ENCODE data around the gene PBX3.

The PBX3 gene

DNA sequence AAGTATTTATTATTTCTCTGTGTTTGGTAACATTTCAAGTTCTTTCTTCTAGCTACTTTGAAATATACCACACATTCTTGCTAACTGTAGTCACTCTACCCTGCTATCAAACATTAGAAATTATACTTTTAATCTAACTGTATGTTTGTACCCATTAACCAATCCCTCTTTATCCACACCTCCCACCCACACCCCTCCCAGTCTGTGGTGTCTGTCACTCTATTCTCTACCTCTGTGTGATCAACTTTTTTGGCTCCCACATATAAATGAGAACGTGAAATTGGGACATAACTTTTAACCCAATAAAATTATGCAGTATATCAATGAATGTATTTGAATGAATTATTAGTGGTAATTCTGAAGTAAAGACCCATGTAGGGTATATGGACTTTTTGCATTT lies 79.7 kb downstream of the PBX3 start:
- no peak for DNase-seq

DNA sequence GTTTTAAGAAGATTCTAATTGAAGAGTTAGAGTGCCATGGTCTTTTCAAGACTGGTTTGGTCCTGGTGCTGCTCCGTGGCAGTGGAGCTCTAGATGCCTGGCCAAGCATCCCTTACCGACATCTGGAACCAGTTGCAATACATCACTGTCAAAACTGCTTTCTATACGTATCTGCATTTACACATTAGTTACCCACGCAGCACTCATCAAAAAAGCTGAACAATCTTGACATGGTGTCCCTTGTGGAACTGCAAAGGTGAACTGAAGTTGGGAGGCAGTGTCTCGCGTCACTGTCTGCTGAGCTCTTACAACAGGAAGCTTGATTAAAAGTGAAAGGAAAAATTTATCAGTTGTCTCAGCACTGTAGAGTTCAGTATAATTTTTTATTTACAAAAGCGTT lies 82.6 kb downstream of the PBX3 start:
- DNase-seq: no peak

- no peak for DNase-seq
These were observed 83.9 kb downstream of the PBX3 start for GRCh38 chr9:125831054-125831453.

DNA sequence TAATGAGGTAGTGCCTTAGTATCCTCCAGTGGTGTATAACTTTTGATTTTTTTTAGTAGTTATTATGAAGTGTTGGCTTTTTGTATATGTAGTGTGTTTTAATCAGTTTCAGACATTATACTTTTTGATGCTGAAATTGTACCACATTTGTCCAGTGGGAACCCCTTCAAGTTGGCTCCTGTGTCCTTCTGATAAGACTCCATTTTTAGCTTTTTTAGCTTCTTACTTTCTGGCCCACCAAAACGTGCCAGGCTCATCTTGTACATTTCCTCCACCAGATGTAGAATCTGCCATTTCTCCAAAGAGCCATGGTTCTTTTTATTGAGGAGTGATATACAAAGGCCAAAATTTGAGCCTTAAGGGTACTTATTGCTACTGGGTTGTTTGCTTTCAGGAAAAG lies 84.4 kb downstream of the PBX3 start:
- DNase-seq: no peak

DNA sequence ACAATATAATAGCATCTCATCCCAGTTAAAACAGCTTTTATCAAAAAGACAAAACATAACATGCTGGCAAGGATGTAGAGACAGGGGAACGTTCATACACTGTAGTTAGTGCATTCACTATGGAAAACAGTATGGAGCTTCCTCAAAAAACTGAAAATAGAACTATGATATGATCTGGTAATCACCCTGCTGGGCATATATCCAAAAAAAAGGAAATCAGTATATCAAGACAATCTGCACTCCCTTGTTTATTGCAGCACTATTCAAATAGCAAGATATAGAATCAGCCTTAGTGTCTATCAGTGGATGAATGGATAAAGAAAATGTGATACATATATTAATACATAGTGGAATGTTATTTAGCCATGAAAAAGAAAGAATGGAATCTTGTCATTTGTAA lies 88.5 kb downstream of the PBX3 start:
- DNase-seq: no peak

DNA sequence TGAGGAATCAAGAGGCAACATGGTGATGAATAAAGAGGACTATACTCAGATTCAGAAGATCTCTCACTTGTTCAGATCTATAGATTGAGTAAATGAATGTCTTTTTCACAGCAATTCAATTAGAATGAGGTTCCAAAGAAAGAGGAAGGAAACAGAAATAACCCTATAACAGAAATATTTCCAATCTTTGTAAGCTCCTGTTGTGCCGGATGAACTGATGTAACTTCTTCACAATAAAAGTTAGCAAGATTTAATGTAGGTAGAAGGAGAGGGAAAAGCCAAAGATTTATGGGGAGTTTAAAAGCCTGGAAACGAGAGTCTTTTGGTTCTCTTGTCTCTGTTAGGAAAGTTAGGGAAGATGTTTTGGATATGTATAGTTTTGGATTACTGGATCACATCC lies 92.1 kb downstream of the PBX3 start:
- DNase-seq: no peak

GRCh38 chr9:125841444-125841843 lies 94.3 kb downstream of the PBX3 start:
- DNase-seq: no peak

GRCh38 chr9:125842242-125842641 lies 95.1 kb downstream of the PBX3 start:
- DNase-seq: no peak

DNA sequence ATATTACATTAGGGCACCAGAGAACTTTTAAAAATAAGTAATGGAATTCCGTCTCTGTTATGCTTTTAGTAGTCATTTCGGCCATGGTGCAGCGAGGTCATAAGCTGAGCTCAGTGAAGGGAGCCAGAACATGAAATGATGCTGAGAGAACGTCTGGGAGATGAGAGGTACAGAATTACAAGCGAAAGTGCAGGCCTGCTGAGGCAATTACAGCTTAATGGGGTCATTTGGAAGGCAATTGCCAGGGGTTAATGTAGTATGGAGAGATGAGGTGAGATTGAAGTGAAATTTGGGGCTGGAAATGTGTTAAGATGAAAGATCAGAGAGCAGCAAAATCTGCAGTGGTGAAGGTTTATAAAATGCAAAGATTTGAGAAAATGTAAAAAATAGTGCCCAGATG lies 96.5 kb downstream of the PBX3 start:
- no peak for DNase-seq

DNA sequence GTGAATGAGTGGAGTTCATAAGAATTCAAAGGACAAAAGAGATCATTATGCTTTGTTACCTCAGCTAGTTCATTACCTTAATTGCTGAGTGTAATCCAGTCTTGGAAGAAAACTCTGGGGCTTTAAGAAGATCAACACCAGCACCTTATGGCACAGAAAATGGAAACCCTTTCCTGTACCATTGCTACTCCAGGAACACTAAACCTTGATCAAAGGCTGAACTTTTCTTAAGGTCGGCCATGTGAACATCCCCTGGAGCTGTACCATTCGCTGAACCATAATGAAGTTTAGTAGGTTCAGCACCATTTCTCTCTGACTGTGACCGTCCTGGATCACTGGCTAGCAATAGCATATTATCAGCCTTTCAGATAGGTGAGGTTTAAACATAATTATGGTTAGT lies 97.4 kb downstream of the PBX3 start:
- no peak for DNase-seq

DNA sequence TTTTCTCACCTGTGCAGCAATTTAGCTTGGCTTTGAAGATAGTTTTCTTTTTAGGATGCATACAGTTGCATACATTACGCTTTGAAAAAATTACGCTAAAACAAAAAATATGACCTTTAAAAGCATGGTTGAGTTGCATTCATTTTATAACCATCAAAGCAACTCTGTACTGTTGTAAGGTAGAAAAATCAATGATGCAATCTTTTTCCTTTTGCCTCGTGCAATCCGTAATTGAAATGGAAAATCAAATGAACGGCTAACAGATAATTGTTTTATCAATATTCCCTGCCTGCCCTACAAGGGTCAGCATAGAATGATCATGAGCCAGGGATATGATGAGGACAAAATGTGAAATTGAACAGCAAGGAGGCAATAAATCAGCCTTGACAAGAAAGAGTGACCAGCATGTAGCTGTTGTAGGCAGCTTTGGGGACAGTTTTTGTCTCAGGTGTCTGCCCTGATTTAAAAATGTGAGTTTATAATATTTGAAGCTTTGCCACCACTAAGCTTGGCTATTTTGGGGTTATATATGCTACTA lies 98.2 kb downstream of the PBX3 start:
- DNase-seq: no peak

- no peak for DNase-seq
These were observed 100.6 kb downstream of the PBX3 start for GRCh38 chr9:125847735-125848134.

DNA sequence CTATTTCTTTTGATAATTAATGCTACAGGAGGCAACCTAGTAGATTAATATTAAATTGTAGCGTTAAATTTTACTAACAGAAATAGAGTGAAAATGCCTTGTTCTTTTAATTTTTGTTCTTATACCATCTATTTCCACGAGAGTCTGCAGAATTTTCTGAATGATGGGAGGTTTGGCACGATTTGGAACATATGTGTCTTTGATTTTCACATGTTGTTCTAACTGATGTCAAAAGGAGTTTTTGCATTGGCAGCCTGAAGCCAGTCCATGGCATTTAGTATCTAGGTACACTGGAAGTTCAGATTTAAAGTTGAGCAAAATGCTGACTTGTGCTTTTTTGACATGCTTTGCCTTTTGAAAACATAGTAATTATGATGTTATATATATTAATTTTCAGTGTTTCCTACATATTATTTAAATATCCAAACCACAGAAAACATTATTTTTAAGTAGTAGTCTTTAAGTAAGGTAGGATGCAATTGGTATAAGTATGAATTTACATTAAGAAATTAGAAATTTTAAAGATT lies 103.0 kb downstream of the PBX3 start:
- no peak for DNase-seq

DNA sequence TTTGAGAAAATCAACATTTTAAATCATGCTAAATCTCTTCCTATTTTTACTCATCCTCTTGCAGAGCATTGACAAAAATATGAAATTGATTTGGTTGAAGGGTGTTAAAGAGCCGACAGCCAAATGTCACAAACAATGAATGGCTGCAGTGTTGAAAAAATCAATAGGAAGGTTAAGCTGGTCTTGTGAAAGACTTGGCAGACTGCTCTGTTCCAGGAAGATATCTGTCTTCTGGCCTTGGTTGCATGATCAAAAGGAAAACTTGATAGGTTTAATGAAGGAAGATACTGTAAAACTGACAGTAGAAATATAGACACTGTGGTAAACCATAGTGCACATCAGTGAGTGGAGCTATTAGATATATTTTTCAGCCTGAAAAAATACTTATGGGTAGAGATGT lies 103.6 kb downstream of the PBX3 start:
- DNase-seq: no peak

- no peak for DNase-seq
These were observed 104.8 kb downstream of the PBX3 start for GRCh38 chr9:125851979-125852378.

- no peak for DNase-seq
These were observed 105.2 kb downstream of the PBX3 start for GRCh38 chr9:125852386-125852785.

- no peak for DNase-seq
These were observed 107.5 kb downstream of the PBX3 start for GRCh38 chr9:125854553-125855275.

- no peak for DNase-seq
These were observed 109.2 kb downstream of the PBX3 start for GRCh38 chr9:125856331-125856730.

DNA sequence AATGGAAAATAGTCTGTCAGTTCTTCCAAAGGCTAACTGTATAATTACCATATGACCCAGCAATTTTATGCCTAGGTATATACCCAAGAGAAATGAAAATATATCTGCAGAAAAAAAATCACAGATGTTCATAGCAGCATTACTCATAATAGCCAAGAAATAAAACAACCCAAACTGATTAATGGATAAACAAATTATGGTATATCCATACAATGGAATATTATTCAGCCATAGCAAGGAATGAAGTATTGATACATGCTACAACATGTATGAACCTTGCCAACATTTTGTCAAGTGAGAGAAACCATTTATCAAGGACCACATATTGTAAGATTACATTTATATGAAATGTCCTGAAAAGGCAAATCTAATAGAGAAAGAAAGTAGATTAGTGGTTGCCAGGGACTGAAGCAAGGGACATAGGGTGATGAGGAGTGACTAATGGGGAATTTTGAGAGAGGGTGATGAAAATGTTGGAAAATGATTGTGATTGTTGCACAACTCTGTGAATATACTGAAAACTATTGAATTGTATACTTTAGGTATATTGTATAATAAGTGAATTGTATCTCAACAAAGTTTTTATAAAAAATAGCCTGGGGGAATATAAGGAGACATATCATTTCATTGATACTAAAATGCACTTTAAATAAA lies 114.4 kb downstream of the PBX3 start:
- no peak for DNase-seq

GRCh38 chr9:125863923-125864322 lies 116.8 kb downstream of the PBX3 start:
- no peak for DNase-seq

DNA sequence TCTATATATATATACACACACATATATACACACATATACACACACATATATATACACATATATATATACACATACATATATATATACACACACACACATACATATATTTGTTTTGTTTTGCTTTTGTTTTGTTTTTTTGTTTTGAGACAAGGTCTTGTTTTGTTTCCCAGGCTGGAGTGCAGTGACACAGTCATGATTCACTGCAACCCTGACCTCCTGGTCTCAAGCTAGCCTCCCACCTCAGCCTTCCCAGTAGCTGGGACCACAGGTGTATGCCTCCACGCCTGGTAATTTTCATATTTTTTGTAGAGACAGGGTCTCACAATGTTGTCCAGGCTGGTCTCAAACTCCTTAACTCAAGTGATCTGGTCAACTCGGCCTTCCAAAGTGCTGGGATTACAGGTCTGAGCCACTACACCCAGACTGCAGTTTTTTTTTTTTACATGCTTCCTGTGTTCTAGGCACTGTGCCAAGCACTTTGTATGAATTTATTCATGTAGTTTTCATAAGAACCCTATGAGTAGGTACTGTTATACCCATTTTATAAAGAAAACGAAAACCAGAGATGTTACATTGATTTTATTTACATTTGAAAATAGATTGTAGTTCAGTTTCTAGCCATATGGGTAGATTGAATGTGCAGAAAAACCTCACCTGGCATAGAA lies 120.7 kb downstream of the PBX3 start:
- DNase-seq: no peak

GRCh38 chr9:125878164-125878631 lies 131.0 kb downstream of the PBX3 start:
- no peak for DNase-seq

GRCh38 chr9:125881042-125881441 lies 133.9 kb downstream of the PBX3 start:
- DNase-seq: no peak

All from NCI-H1048 (cell line).